HL-60 (cell line): ENCODE measurements around the gene FDX2.
"Not testable (repeated sequence)": the region's sequence is repeated elsewhere in the genome, so short reads cannot be mapped to it uniquely, and the experiment has no call there.

ENCODE experiments used
- DNase-seq, 2 experiments: peaks; one replicate each; pipeline ENCODE4 v3.0.0-alpha.2; 2010 to 2020; ENCODE audit warnings: low read depth in 1 of 2, low spot score in 1 of 2
- H3K27ac ChIP-seq: fragments of 250-450 bp; sonication (Bioruptor Pico); replicated peaks from 2 replicates; pipeline ENCODE4 v1.5.1; 2020; ENCODE audit warnings: mild to moderate bottlenecking, moderate library complexity
- H3K27me3 ChIP-seq: fragments of 250-450 bp; sonication (Bioruptor Pico); 2 replicates; pipeline ENCODE4 v1.5.1; 2021; ENCODE audit warnings: mild to moderate bottlenecking, moderate library complexity; ENCODE audit not compliant: insufficient read depth, poor library complexity, severe bottlenecking
- H3K4me3 ChIP-seq: replicated peaks from 2 replicates; pipeline ENCODE4 v1.5.1; 2011; ENCODE audit warnings: mild to moderate bottlenecking, control low read depth, low read length; ENCODE audit not compliant: insufficient read depth
- CTCF ChIP-seq: IDR thresholded peaks from one replicate; pipeline ENCODE4 v1.5.1; 2011; ENCODE audit warnings: low read length, control low read depth, inconsistent platforms; ENCODE audit not compliant: insufficient read depth
- GABPA ChIP-seq: IDR thresholded peaks from 2 replicates; pipeline ENCODE4 v1.6.1; 2012; ENCODE audit warnings: low read depth
- POLR2AphosphoS5 ChIP-seq: IDR thresholded peaks from 2 replicates; pipeline ENCODE4 v1.6.1; 2012; ENCODE audit warnings: low read depth
- REST ChIP-seq: IDR thresholded peaks from 2 replicates; pipeline ENCODE4 v1.6.1; 2012; ENCODE audit warnings: low read depth; ENCODE audit not compliant: insufficient replicate concordance
- SPI1 ChIP-seq: IDR thresholded peaks from 2 replicates; pipeline ENCODE4 v1.6.1; 2012; ENCODE audit warnings: low read depth, mild to moderate bottlenecking, borderline replicate concordance

FDX2 gene

GRCh38 chr19:10284065-10284959 lies 31.5 kb downstream of the FDX2 start:
- DNase-seq, result no peak
- no peak overlapping the region for H3K27ac ChIP-seq
- H3K4me3 ChIP-seq, result no peak overlapping the region
- TF ChIP-seq SPI1 (no peak), REST (no peak), GABPA (no peak), POLR2AphosphoS5 (no peak), CTCF (no peak)
- H3K27me3 ChIP-seq, result peaks cover 6% of the 10 kb centered on the region

GRCh38 chr19:10283301-10284064 lies 32.3 kb downstream of the FDX2 start:
- no peak overlapping the region for H3K4me3 ChIP-seq
- no peak overlapping the region for H3K27ac ChIP-seq
- no peaks in the 10 kb centered on the region for H3K27me3 ChIP-seq
- TF ChIP-seq REST, result no peak
- TF ChIP-seq GABPA, result no peak
- no peak for TF ChIP-seq POLR2AphosphoS5
- TF ChIP-seq CTCF, result no peak
- TF ChIP-seq SPI1, result no peak
- DNase-seq, result no peak

GRCh38 chr19:10282043-10282442 lies 33.8 kb downstream of the FDX2 start:
- H3K27ac ChIP-seq, H3K27me3 ChIP-seq, DNase-seq, H3K4me3 ChIP-seq: not testable (repeated sequence)

- TF ChIP-seq SPI1, result peak; percentile 45; the same call in 1 of the 2 replicates
- TF ChIP-seq GABPA, result no peak
- Histone ChIP-seq H3K4me3 (no peak overlapping the region), H3K27ac (no peak overlapping the region), H3K27me3 (no peaks in the 10 kb centered on the region)
- DNase-seq, result peak in 1 of 2 experiments; percentile 43
These were observed 35.9 kb downstream of the FDX2 start for GRCh38 chr19:10279737-10280442.
